GM12875 (cell line): ENCODE measurements around the gene B3GNT9.

Source experiments
- H3K4me3 ChIP-seq: one replicate; pipeline ENCODE4 v1.5.1; 2011; ENCODE audit warnings: low read depth, low read length, control low read depth
- TF ChIP-seq, protein P1 (sequence below): IDR thresholded peaks from 2 replicates; pipeline ENCODE4 v1.5.1; 2011; ENCODE audit warnings: low read depth, mild to moderate bottlenecking, control low read depth, inconsistent platforms, low read length, moderate library complexity, borderline replicate concordance; ENCODE audit not compliant: insufficient read depth

The B3GNT9 gene

DNA sequence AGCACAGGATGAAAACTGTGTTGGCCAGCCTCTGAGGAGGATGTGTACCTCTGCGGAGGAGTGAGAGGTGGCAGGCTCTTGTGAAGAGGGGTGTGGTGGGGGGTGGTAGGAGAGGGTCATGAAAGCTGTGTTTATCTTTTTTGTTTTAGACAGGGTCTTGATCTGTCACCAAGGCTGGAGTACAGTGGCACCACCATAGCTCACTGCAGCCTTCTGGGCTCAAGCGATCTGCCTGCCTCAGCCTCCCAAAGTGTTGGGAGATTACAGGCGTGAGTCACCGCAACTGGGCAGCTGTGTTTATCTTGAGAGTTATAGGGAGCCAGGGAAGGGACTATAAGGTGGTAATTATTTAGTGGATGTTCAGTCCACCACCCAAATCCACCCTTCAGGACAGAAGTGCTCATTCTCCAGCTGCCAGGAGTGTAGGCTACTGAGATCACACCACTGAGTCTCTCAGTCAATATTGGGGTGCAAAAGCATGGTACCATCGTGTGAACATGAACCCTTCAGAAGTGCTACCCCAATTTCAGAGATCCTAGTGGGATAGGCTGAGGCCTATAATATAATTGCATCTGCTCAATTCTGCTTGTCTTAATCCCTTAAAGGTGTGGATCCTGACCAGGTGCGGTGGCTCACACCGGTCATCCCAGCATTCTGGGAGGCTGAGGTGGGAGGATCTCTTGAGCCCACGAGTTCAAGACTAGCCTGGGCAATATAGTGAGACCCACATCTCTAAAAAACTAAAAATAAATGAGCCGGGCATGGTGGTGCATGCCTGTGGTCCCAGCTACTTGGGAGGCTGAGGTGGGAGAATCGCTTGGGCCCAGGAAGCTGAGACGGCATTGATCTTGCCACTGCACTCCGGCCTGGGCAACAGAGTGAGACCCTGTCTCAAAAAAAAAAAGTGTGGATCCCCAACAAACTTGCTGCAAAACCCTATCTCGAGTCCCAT lies 39.9 kb upstream of the B3GNT9 start:
- H3K4me3 ChIP-seq = no peak overlapping the region
- TF ChIP-seq, protein P1, sequence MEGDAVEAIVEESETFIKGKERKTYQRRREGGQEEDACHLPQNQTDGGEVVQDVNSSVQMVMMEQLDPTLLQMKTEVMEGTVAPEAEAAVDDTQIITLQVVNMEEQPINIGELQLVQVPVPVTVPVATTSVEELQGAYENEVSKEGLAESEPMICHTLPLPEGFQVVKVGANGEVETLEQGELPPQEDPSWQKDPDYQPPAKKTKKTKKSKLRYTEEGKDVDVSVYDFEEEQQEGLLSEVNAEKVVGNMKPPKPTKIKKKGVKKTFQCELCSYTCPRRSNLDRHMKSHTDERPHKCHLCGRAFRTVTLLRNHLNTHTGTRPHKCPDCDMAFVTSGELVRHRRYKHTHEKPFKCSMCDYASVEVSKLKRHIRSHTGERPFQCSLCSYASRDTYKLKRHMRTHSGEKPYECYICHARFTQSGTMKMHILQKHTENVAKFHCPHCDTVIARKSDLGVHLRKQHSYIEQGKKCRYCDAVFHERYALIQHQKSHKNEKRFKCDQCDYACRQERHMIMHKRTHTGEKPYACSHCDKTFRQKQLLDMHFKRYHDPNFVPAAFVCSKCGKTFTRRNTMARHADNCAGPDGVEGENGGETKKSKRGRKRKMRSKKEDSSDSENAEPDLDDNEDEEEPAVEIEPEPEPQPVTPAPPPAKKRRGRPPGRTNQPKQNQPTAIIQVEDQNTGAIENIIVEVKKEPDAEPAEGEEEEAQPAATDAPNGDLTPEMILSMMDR = no peak

GRCh38 chr16:67190041-67190440 lies 39.2 kb upstream of the B3GNT9 start, which contains the start of gene EXOC3L1:
Gene EXOC3L1, minus strand, starts transcription at chr16:67190136. Its CDS starts 460 bp downstream, at chr16:67189676.
- H3K4me3 ChIP-seq = no peak within 1 kb of the TSS
- TF ChIP-seq, protein P1 = no peak

- TF ChIP-seq, protein P1 = no peak
- H3K4me3 ChIP-seq = no peak overlapping the region
Measured at GRCh38 chr16:67188798-67189197, 38.0 kb upstream of the B3GNT9 start.

DNA sequence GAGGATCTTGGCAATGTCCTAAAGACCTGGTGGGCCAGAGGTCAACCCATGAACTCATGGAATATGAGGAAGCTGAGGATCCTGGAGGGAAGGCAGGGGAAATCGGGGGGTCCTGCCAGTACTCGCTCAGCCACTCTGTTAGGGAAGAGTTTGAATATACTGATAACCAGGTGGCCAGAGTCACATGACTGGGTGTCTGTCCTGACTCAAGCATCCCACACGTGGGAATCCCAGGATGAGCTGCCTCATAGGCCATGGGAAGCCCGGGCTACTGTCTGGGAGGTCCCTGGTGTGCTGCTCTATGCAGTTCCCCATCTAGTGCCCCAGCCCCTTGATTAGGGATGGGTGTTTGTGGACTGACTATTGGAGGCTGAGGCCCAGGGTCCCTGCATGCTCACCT lies 37.5 kb upstream of the B3GNT9 start:
- TF ChIP-seq, protein P1 = no peak

GRCh38 chr16:67187175-67187890 lies 36.5 kb upstream of the B3GNT9 start:
- TF ChIP-seq, protein P1 = no peak
- H3K4me3 ChIP-seq = no peak overlapping the region

More for the DNA sequence above, 37.5 kb upstream of the B3GNT9 start:
- H3K4me3 ChIP-seq = no peak overlapping the region

DNA sequence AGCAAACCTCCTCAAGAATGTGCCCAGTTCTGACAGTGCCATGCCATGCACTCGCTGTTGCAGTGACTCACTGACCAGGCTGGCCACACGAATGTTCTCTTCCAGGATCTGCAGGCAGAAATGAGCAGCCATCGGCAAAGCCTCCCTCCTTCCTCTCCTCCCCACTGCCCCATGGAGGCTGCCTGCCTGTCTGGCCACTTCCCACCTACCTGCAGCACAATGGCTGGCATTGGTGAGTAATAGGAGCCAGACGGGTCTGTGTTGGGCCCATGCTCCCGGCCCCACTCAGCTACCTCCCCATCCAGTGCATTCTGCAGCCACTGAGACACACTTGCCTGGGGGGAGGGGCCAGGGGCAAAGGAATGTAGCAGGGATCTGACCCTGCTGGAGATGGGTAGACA lies 35.8 kb upstream of the B3GNT9 start:
- no peak overlapping the region for H3K4me3 ChIP-seq
- TF ChIP-seq, protein P1 = no peak
